Kidney epithelial cell (primary cell): Measurements from ENCODE around the gene EPB41. TPM values are rescaled to one million over a fixed set of nuclear protein-coding genes. Genes with fewer than 3 reads are reported as not detected.

Experiments used
- DNase-seq: peaks from one replicate; pipeline ENCODE4 v3.0.0-alpha.2; 2010; ENCODE audit warnings: low read depth
- H3K27me3 ChIP-seq: 2 replicates; pipeline ENCODE4 v1.6.0; 2011; ENCODE audit warnings: low read length; ENCODE audit not compliant: control insufficient read depth, insufficient read depth
- H3K36me3 ChIP-seq: 2 replicates; pipeline ENCODE4 v1.5.1; 2011; ENCODE audit warnings: low read length; ENCODE audit not compliant: control insufficient read depth, insufficient read depth
- H3K4me3 ChIP-seq: 2 replicates; pipeline ENCODE4 v1.5.1; 2011; ENCODE audit warnings: low read depth, mild to moderate bottlenecking, control low read depth, low read length
- CTCF ChIP-seq: IDR thresholded peaks from 2 replicates; pipeline ENCODE4 v1.5.1; 2011; ENCODE audit warnings: mild to moderate bottlenecking, moderate library complexity, low read length, control low read depth, inconsistent platforms; ENCODE audit not compliant: insufficient read depth, poor library complexity, severe bottlenecking
- total RNA-seq: library from RNA; depleted of rRNA; stranded (reverse); fragments of >200 nt; gene quantifications from 2 replicates; pipeline ENCODE4 v1.2.3, GENCODE V29; 2015

Gene EPB41
- total RNA-seq, 1 donor from 2014 or later = 40.7 TPM

GRCh38 chr1:28983091-28983490 lies 68.7 kb downstream of the EPB41 start:
- no peak for TF ChIP-seq CTCF
- DNase-seq = no peak
- H3K36me3 ChIP-seq = peaks cover 1% of the 10 kb centered on the region
- no peak overlapping the region for H3K4me3 ChIP-seq
- H3K27me3 ChIP-seq = no peaks in the 10 kb centered on the region

GRCh38 chr1:28983509-28984310 lies 69.3 kb downstream of the EPB41 start:
- no peak for DNase-seq
- Histone ChIP-seq H3K4me3 (no peak overlapping the region), H3K36me3 (peaks cover 1% of the 10 kb centered on the region), H3K27me3 (no peaks in the 10 kb centered on the region)
- TF ChIP-seq CTCF = no peak

- H3K4me3 ChIP-seq = no peak overlapping the region
- peaks cover 1% of the 10 kb centered on the region for H3K36me3 ChIP-seq
- H3K27me3 ChIP-seq = no peaks in the 10 kb centered on the region
- TF ChIP-seq CTCF = no peak
- DNase-seq = no peak
These were observed 69.9 kb downstream of the EPB41 start for GRCh38 chr1:28984311-28984684.

GRCh38 chr1:28985427-28985826 lies 71.1 kb downstream of the EPB41 start:
- TF ChIP-seq CTCF = no peak
- no peak overlapping the region for H3K4me3 ChIP-seq
- peaks cover 1% of the 10 kb centered on the region for H3K36me3 ChIP-seq
- H3K27me3 ChIP-seq = no peaks in the 10 kb centered on the region
- no peak for DNase-seq

- TF ChIP-seq CTCF = no peak
- H3K4me3 ChIP-seq = no peak overlapping the region
- no peak for DNase-seq
- no peaks in the 10 kb centered on the region for H3K27me3 ChIP-seq
- H3K36me3 ChIP-seq = peaks cover 1% of the 10 kb centered on the region
These were observed 72.0 kb downstream of the EPB41 start for GRCh38 chr1:28986306-28986910.
